K562 (cell line): ENCODE data around the gene CDC14B. TPM values are rescaled to one million over a fixed set of nuclear protein-coding genes. Genes with fewer than 3 reads are reported as not detected.

Source experiments
- ATAC-seq: fragments of 200-7000 bp; cut with Tn5 transposase; 3 replicates; pipeline ENCODE4 v1.9.1; 2020; ENCODE audit warnings: moderate library complexity
- BruUV-seq: library from RNA; stranded (reverse); fragments of 400-500 nt; replicated peaks from 2 replicates; lab custom pipeline; 2021; lab: Mats Ljungman, UMichigan
- CTCF ChIA-PET: fragments of 300-600 bp; formaldehyde crosslinking; extraction: SDS; loops from one replicate; lab custom pipeline; 2021; ENCODE audit warnings: low intra/inter-chr PET ratio; lab: Yijun Ruan, JAX
- POLR2A ChIA-PET: fragments of 300-600, 350-650 bp; sonication (Branson Sonifier 250); formaldehyde crosslinking; extraction: SDS; loops from one replicate; lab custom pipeline; 2021; ENCODE audit warnings: antibody characterized with exemption, inconsistent platforms; lab: Yijun Ruan, JAX
- DNase-seq, 4 experiments: peaks; one replicate each; pipeline versions ENCODE4 v3.0.0 to v3.0.0-alpha.2; 2011 to 2018; ENCODE audit warnings: low spot score in 3 of 4, mixed read lengths in 3 of 4; ENCODE audit errors: extremely low read depth in 1 of 4
- FAIRE-seq: peaks from 2 replicates; lab custom pipeline; 2011; peaks lifted over from hg19 to GRCh38; lab: Jason Lieb, UNC
- H2AFZ ChIP-seq: 2 replicates; pipeline ENCODE4 v1.6.0; 2011; ENCODE audit warnings: low read depth, low read length, control low read depth, inconsistent platforms
- H3K27ac ChIP-seq: fragments of 200-600 bp; 3 replicates; pipeline ENCODE4 v1.8.0; 2011; ENCODE audit warnings: low read depth, mild to moderate bottlenecking, control low read depth, inconsistent platforms, low read length, moderate library complexity, mixed read lengths; ENCODE audit errors: extremely low read depth
- H3K27me3 ChIP-seq, 2 experiments: fragments of 300-600 bp in 1 of 2; 2 replicates in 1 of 2; 3 replicates in 1 of 2; pipeline versions ENCODE4 v1.6.0 to v1.8.0; 2011; ENCODE audit warnings: inconsistent platforms in 2 of 2, low read length in 2 of 2, mild to moderate bottlenecking in 1 of 2, mixed read lengths in 1 of 2, moderate library complexity in 1 of 2; ENCODE audit not compliant: control insufficient read depth in 2 of 2, insufficient read depth in 2 of 2
- H3K36me3 ChIP-seq: fragments of 300-600 bp; 3 replicates; pipeline ENCODE4 v1.8.0; 2011; ENCODE audit warnings: mild to moderate bottlenecking, low read length, inconsistent platforms; ENCODE audit not compliant: control insufficient read depth, insufficient read depth
- H3K4me1 ChIP-seq, 2 experiments: fragments of 200-600 bp in 1 of 2; replicated peaks in 1 of 2; 2 replicates in 1 of 2; 3 replicates in 1 of 2; pipeline versions ENCODE4 v1.5.1 to v1.8.0; 2011; ENCODE audit warnings: inconsistent platforms in 2 of 2, low read length in 2 of 2, mild to moderate bottlenecking in 1 of 2, mixed read lengths in 1 of 2, moderate library complexity in 1 of 2; ENCODE audit not compliant: control insufficient read depth in 2 of 2, insufficient read depth in 2 of 2
- H3K4me2 ChIP-seq: 2 replicates; pipeline ENCODE4 v1.6.1; 2011; ENCODE audit warnings: low read length, control low read depth, inconsistent platforms, mixed read lengths; ENCODE audit not compliant: insufficient read depth
- H3K4me3 ChIP-seq: fragments of 200-600 bp; sonication (generic), shearing (Covaris generic); 2 replicates; pipeline ENCODE4 v1.5.1; 2016; ENCODE audit warnings: control low read depth, inconsistent platforms
- H3K79me2 ChIP-seq: fragments of 200-600 bp; 3 replicates; pipeline ENCODE4 v1.8.0; 2011; ENCODE audit warnings: low read length, inconsistent platforms; ENCODE audit not compliant: control insufficient read depth, insufficient read depth
- H3K9ac ChIP-seq, 2 experiments: 2 replicates each; pipeline versions ENCODE4 v1.6.0 to v1.6.1; 2011; ENCODE audit warnings: low read depth in 2 of 2, low read length in 2 of 2, control low read depth in 1 of 2, inconsistent platforms in 1 of 2, mild to moderate bottlenecking in 1 of 2, mixed read lengths in 1 of 2; ENCODE audit not compliant: insufficient read depth in 1 of 2
- H3K9me1 ChIP-seq: one replicate; pipeline ENCODE4 v1.6.0; 2011; ENCODE audit warnings: inconsistent platforms, mild to moderate bottlenecking, low read length, moderate library complexity; ENCODE audit not compliant: control insufficient read depth, insufficient read depth
- H3K9me3 ChIP-seq: replicated peaks from 2 replicates; pipeline ENCODE4 v1.5.1; 2011; ENCODE audit warnings: low read depth, low read length, inconsistent platforms; ENCODE audit not compliant: control insufficient read depth, insufficient read depth
- H4K20me1 ChIP-seq: replicated peaks from 2 replicates; pipeline ENCODE4 v1.6.1; 2011; ENCODE audit warnings: low read length, inconsistent platforms, mixed read lengths; ENCODE audit not compliant: control insufficient read depth, insufficient read depth
- CEBPG ChIP-seq, 3 experiments: fragments of 200-800 bp in 1 of 3; sonication (Bioruptor generic) in 1 of 3; sonication (generic) in 1 of 3; formaldehyde crosslinking in 1 of 3; IDR thresholded peaks in 2 of 3; conservative IDR thresholded peaks in 1 of 3; 2 replicates each; pipeline versions ENCODE4 v1.6.1 to v1.8.0; 2016 to 2022; ENCODE audit warnings: missing compliant biosample characterization in 2 of 3, missing genetic modification characterization in 2 of 3, mild to moderate bottlenecking in 1 of 3, missing genetic modification reagents in 1 of 3
- WGBS: fragments of 100-300 bp; shearing (Covaris generic); methylation state at CpG from one replicate; pipeline ENCODE4 v1.1.6; 2016; ENCODE audit warnings: low coverage, mixed read lengths; ENCODE audit not compliant: insufficient coverage; ENCODE audit errors: missing lambda C conversion rate; 5-methylcytosine and 5-hydroxymethylcytosine counted together
- in situ Hi-C: fragments of 300-500 bp; cut with MboI; formaldehyde crosslinking; loops from 4 replicates; pipeline ENCODE4 v1.15.0; 2018; ENCODE audit warnings: inconsistent platforms, mixed read lengths
- intact Hi-C: fragments of 100-400 bp; cut with micrococcal nuclease; formaldehyde crosslinking; loops from 2 replicates; pipeline ENCODE4 v1.14.2; 2022
- polyA plus RNA-seq, 8 experiments: library from polyadenylated mRNA; depleted of rRNA in 4 of 8; stranded (reverse) in 5 of 8; unstranded in 3 of 8; fragments of >200 nt; fragmentation: Nextera tagmentation in 2 of 8; fragmentation: Illumina TruSeq in 1 of 8; extraction: Ambion mirVana in 2 of 8; extraction: Trizol in 1 of 8; gene quantifications; 2 replicates each; pipeline versions ENCODE4 v1.2.1 to v1.2.3, GENCODE V29; 2011 to 2014; ENCODE audit warnings: inconsistent platforms in 1 of 8, missing spikeins in 1 of 8
- total RNA-seq, 7 experiments: library from RNA; depleted of rRNA in 6 of 7; stranded (reverse); fragments of >200 nt in 6 of 7; fragmentation: Illumina TruSeq in 2 of 7; extraction: Trizol in 2 of 7; gene quantifications; 2 replicates each; pipeline versions ENCODE4 v1.2.1 to v1.2.3, GENCODE V29; 2011 to 2021; ENCODE audit warnings: low replicate concordance in 1 of 7
- TF ChIP-seq, protein P1 (sequence below): sonication (generic); formaldehyde crosslinking; IDR thresholded peaks from 2 replicates; pipeline ENCODE4 v1.8.0; 2022; ENCODE audit warnings: missing genetic modification reagents, mild to moderate bottlenecking, borderline replicate concordance

The CDC14B gene
- total and polyA plus RNA-seq, 9 of the 15 experiments (the other 6 are each of a cell fraction or from before 2014, with no cell fraction given) = 1.4 to 6.0 (median 3.8) TPM

DNA sequence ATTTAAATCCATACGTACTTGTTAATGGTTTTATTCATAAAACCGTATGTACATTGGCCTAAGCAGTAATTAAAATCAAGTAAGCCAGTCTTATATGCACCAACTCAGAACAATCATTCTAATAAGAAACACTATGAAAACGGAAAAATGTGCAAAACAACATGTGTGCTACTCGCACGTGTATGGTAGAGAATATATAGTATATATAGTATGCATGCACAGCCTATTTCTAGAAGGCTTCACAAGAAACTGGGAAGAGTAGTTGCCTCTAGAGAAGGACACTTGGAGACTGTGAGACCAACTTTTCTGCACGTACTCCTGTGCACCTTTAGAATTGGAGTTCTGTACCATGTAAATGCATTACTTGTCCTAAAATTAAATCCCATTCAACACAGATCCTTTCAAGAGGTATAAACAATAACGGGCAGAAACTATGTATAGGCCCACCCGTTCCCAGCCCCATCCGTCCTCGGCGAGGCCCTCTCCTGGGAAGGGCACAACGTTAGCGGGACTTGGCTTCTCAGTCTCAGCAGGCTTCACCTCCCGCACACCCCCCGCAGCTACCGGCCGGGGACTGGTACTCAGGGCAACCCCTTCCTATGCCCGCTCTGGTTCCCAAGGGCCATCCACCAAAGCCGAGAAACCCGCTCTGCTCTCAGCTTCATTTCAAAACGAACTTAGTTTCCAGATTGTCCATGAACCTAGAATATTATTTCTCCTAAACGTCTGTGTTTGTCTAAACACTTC lies 2.0 kb downstream of the CDC14B start:
- WGBS = 61% methylated on average over 19 of the region's 22 CpGs
- Histone ChIP-seq H3K9me1 (no peaks in the 10 kb centered on the region), H3K4me2 (no peak overlapping the region), H3K79me2 (no peaks in the 10 kb centered on the region; the same call in 2 of the 3 replicates), H3K4me3 (no peak overlapping the region), H2AFZ (no peak overlapping the region), H4K20me1 (peaks cover 5% of the 10 kb centered on the region; the same call in 1 of the 2 replicates), H3K27me3 (peaks cover 0 to 3% of the 10 kb centered on the region in 2 experiments; a peak in 2 of 5 replicates), H3K36me3 (no peaks in the 10 kb centered on the region), H3K4me1 (peaks cover 0 to 18% of the 10 kb centered on the region in 2 experiments; a peak in 3 of 5 replicates), H3K27ac (no peak overlapping the region), H3K9ac (no peak overlapping the region), H3K9me3 (no peaks in the 10 kb centered on the region)
- ATAC-seq = no peak
- POLR2A ChIA-PET = interaction anchor here (0.6 to 2.9 kb wide), 3 partner anchors 10 to 1183 kb away, joined by 3 to 15 read pairs (median 3); no protein-coding TSS in a partner anchor
- intact Hi-C loops (no loop called here), in situ Hi-C loops (no loop called here)
- CTCF ChIA-PET = no interaction called here
- no peak for DNase-seq
- TSS peak; percentile 46 for BruUV-seq
- no peak for FAIRE-seq
- TF ChIP-seq CEBPG (CRISPR knock-in tag; IDR thresholded peaks at IDR 0.05) (0 out of 2 replicates have a peak, but pooled peaks have one; percentile 2), CEBPG (tag; conservative IDR thresholded peaks at IDR 0.05 in 1 of 2, IDR thresholded peaks at IDR 0.05 in 1 of 2) (no peak)
- TF ChIP-seq, protein P1, sequence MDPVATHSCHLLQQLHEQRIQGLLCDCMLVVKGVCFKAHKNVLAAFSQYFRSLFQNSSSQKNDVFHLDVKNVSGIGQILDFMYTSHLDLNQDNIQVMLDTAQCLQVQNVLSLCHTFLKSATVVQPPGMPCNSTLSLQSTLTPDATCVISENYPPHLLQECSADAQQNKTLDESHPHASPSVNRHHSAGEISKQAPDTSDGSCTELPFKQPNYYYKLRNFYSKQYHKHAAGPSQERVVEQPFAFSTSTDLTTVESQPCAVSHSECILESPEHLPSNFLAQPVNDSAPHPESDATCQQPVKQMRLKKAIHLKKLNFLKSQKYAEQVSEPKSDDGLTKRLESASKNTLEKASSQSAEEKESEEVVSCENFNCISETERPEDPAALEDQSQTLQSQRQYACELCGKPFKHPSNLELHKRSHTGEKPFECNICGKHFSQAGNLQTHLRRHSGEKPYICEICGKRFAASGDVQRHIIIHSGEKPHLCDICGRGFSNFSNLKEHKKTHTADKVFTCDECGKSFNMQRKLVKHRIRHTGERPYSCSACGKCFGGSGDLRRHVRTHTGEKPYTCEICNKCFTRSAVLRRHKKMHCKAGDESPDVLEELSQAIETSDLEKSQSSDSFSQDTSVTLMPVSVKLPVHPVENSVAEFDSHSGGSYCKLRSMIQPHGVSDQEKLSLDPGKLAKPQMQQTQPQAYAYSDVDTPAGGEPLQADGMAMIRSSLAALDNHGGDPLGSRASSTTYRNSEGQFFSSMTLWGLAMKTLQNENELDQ = no peak
